Ecto neural progenitor cell (in vitro differentiated cells): ENCODE results near the gene ZNF121.
A peak's percentile ranks its signal among the peaks of the same experiment; 100 is the strongest.

Experiments used
- DNase-seq: peaks from one replicate; pipeline ENCODE4 v3.0.0-alpha.2; 2018; ENCODE audit warnings: low spot score

The ZNF121 gene

DNA sequence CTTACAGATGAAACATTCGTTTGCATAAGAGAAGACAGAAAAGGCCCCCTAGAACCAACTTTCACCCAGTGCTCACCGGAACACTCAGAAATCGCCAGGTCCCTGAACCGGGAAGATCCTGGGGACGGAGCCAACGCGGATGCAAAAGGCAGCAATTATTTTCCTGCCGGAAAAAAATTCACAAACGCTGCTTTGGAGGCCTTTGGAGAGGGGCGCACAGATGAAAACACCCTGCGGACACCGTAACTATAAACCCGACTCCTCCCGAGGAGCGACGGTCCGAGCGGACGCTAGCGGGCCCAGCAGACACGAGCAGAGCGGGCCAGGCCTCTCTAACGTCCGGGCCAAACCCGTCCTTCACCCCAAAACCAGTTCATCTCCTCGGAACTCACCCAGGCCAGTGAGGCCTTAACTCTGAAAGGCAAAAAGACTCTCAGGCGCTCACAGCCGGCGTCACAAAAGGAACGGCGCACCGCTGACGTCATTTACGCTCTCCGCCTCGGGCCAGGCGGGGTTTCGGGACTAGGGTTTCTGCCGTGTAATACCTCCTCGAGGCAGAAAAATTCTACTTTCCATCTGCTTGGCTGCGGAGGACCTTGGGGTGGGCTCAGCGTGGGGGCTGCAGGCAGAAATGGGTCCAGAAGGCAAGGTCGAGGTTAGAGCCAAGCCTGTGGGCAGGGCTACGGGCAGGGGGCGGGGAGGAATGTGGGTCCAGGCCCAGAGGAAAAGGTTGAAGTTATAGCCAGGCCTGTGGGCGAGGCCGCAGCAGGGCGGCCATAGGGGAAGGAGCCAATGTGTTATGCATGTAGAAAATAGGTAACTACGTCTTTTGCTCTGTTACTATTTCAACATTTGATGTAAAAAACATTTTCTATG is 45.9 kb downstream of the ZNF121 start, which contains the start of gene ZNF426:
Gene ZNF426 (minus strand): TSS at position 463 of the 876 bp plus-strand sequence. CDS start 2,413 bp downstream, outside the sequence.
- DNase-seq: peak; percentile 91

DNA sequence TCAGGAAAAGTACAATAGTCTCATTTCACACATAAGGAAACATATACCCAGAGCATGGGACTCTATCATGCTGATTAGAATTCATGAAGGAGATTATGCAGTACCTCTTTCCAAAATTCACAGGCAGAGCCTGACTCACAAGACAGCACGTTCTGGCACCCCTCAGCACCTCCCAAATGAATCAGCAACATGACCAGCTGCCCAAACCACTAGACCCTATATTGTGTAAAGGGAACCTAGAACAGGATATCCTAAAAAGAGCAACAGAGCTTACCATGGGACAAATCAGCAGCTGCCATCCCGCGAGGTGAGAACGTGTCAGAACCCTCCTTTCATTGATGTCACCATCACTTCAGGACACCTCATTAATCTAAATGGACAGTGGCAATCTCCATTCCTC is 48.4 kb downstream of the ZNF121 start:
- DNase-seq: no peak

DNA sequence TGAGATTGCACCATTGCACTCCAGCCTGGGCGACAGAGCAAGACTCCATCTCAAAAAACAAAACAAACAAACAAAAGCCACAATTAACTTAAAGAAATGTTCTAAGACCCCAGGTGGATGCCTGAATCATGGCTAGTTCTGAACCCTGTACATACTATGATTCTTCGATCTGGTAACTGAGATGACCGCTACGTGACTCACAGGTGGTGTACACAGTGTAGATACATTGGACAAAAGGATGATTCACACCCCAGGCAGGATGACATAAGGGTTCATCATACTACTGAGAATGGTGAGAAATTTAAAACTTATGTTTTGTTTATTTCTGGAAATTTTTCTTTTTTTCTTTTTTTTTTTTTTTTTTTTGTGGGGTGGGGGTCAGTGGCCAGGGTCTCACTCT is 52.4 kb downstream of the ZNF121 start:
- no peak for DNase-seq

DNA sequence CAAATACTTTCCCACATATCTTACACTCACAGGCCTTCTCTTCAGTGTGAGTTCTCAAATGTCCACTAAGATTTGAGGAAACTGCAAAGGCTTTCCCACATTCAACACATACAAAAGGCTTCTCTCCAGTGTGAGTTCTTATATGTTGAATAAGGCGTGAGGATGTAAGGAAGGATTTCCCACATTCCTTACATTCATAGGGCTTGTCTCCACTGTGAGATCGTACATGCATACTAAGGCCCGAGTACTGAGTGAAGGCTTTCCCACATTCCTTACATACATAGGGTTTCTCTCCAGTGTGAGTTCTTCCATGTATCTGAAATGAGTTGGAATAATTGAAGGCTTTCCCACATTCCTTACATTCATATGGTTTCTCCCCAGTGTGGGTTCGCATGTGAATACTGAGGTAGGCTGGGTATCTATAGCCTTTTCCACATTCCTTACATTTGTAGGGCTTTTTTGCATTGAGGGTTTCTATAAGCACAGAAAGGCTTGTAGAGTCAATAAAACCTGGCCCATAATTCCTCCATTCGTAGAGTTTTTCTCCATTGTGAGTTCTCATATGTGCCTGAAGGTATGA is 55.5 kb downstream of the ZNF121 start:
- DNase-seq: no peak

DNA sequence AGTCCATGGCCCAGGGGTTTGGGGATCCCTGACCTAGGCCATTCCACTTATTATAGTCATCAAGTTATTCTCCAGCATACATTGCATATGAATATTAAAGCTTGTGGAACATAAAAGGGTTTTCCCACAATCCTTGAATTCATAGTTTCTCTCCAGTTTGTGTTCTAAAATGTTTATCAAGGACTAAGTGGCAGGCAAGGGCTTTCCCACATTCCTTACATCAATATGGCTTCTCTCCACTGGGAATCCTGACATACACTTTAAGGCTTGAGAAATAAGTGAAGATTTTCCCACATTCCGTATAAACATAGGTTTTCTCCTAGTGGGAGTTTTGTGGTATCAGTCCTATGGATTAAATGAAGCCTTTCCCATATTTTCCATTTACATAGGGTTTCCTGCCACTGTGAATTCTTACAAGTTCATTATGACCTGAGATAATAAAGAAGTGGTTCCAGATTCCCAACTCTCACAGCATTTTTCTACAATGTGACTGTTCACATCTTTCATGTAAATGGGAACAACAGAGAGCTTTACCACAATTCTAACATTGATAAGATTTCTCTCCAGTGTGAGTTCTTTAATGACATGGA is 60.3 kb downstream of the ZNF121 start:
- DNase-seq: no peak
